HG02938 (cell line): Measurements from ENCODE around the gene CLDN22.

Experiments used
- ATAC-seq: cut with Tn5 transposase; IDR thresholded peaks from one replicate; pipeline ENCODE4 v1.9.1; 2021; ENCODE audit warnings: mild to moderate bottlenecking, moderate library complexity; ENCODE audit not compliant: unreplicated experiment

Gene CLDN22

GRCh38 chr4:183320211-183321059 lies at the start of gene CLDN22:
Gene CLDN22, minus strand, starts transcription at chr4:183320276. Its CDS starts 58 bp downstream, at chr4:183320218.
- no peak for ATAC-seq

GRCh38 chr4:183369073-183369472 lies 49.0 kb upstream of the CLDN22 start:
- no peak for ATAC-seq

- ATAC-seq, result no peak
Measured at GRCh38 chr4:183366206-183366835, 46.2 kb upstream of the CLDN22 start.

DNA sequence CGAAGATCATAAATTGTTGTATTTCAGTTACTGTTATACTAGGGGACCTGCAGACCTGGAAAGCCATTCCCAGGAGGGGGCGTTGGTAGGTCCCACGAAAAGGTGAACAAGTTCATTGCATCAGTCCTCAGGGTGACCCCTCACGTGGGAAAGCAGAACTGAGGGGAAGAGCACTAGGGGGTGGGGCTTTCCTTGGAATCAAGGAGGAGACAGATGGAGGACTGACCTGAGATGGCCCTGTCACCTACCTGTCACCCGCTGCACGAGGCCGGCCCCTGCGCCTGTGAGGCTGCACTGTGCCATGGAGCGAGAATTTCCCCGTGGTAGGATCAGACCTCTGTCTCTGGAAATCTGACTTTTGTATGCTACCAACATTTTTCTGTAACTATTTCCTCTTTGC lies 43.9 kb upstream of the CLDN22 start:
- ATAC-seq, result no peak

DNA sequence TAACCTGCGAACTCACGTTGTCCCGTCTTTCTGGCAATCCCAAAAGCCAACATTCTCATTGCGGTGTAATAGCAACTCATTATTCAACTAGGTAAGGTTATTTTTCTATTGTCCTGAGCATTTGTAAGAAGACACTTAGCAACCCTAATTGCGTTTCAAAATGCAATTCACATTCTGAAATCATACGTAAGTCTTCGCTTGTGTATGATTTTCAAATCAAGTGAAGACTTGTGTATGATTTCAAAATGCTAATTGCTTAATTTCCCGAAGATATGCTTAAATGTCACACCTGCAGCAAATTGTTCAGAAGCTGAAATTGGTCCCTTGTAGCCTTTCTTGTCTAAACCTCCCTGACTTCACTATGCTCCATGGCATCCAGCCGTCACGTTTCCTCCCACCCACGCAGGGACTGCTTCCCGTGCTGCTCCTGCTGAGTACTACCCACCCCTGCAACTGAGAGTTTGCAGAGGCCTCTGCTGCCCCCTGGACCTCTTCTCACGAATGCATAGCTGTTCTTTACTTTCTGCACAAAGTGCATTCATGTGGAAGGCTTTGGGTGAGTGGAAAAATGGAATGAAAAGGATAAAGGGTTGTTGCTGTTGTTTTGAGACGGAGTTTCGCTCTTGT lies 43.0 kb upstream of the CLDN22 start:
- no peak for ATAC-seq

- ATAC-seq, result no peak
Measured at GRCh38 chr4:183362036-183362435, 42.0 kb upstream of the CLDN22 start.

GRCh38 chr4:183360161-183360919 lies 40.3 kb upstream of the CLDN22 start:
- ATAC-seq, result no peak

DNA sequence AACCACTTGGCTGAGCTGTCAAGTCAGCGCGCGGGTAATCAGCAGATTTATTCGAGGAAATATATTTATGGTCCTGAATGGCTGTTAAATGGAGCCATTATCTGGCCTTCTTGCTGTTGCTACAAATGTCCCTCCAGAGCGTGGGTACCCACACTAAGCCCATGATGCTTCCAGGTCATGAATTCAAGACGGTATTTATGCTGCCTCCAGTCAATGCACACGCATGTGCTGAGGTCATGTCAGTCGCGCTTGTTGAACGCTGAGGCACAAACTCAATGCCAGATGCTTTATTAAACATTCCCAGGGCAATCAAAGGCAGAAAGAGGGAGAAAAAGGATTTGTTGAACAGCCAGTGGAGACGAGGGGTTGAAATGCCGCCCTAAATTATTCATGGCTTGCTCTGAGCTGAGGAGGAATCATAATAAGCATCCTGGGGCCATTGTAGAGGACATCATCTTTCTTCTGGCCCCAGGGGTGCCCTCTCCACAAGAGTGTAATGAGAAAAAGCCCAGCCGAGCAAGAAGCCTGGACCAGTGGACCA lies 38.2 kb upstream of the CLDN22 start:
- ATAC-seq, result no peak

DNA sequence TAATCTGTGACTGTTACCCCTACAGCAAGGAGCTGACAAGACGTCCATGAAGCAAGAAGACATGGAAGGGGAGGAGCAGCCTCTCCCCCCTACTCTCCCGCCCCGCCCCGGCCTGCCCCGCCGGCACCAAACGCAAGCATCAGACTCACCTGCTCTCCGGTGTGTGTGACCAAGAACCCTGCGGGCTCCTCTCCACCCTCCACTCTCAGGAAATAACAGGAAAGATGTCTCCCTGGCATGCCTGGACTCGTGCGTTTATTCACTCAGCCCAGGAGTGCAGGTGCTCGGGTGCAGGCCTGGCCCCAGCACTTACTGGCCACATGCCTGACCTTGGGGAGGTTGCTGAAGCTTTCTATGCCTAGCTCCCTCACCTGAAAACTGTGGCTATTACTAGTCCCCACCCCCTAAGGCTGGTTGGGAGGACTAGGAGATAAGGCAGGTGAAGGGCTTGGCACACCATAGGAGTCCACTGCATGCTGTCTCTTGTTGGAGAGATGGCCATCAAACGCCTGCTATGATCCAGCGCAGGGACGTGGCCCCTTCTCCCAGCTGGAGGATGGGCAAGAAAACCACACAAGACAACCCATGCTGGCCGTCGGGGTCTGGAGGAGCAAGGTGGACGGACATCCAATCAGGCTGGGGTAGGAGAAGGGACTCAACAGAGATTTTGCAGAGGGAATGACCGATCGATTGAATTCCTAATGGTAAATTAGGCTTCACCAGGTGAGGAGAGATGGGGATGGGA lies 37.0 kb upstream of the CLDN22 start:
- no peak for ATAC-seq

DNA sequence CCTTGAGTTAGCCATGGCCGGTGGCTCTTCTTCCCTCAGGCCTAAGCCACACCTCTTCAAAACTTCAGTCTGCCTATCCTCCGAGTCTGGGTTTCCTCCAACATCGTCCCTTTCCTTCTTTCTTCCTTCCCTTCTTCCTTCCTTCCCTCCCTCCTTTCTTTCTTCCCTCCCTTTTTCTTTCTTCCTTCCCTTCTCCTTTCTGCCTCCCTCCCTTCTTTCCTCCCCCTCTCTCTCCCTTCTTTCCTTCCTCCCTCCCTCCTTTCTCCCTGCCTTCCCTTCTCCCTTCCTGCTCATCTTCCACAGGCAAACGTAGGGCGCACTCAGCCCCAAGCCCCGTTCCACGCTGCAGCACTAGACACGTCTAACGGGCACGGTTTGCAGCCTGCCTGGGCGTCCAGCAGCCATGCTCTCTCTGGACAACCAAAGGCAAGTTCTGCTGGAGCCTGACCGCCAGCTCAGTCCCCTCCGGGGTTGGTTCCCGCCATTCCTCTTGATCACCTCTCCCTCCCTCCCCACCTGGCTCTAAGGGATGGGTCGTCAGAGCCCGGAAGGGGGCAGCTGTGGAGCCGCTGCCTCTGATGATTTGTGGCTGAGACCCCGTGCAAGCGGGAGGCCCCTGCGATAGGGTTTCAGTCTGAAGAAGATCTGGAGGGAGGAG lies 36.2 kb upstream of the CLDN22 start:
- ATAC-seq, result no peak

DNA sequence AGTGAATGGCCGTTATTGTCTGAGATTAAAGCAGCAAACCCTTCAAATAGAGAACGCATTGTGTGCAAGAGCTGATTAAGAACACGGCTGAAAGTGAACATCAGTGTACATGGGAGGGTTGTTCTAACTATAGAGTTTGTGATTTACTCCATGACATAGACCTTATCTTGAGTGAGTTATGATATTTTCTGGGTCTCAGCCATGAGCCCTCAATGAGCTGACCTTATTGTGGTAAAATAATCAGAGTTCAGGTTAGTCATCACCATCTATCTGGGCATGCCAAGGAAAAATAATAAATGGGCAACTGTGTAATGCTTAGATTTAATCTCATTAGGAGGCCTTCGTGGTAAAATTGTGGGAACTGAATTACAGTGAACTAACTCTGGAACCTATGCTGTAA lies 35.3 kb upstream of the CLDN22 start:
- ATAC-seq, result no peak

GRCh38 chr4:183354219-183354618 lies 34.1 kb upstream of the CLDN22 start:
- ATAC-seq, result no peak

DNA sequence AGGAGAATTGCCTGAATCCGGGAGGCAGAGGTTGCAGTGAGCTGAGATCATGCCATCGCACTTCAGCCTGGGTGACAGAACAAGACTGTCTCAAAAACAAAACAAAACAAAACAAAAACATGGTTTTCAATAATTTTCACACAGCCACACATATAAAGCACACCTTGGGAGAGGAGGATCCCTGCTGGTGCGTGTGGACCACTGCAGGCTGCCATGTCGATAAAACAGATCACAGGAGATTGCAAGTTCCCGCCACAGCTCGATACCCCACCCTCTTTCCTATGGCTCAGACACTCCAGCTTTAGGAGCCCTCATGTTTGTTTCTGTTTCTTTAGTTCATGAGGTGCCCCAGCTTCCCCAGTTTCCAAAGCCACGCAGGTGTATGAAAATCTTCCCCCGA lies 33.5 kb upstream of the CLDN22 start:
- ATAC-seq, result no peak

- no peak for ATAC-seq
Measured at GRCh38 chr4:183352546-183352945, 32.5 kb upstream of the CLDN22 start.

- no peak for ATAC-seq
Measured at GRCh38 chr4:183350317-183351071, 30.4 kb upstream of the CLDN22 start.

GRCh38 chr4:183349673-183350072 lies 29.6 kb upstream of the CLDN22 start:
- no peak for ATAC-seq

DNA sequence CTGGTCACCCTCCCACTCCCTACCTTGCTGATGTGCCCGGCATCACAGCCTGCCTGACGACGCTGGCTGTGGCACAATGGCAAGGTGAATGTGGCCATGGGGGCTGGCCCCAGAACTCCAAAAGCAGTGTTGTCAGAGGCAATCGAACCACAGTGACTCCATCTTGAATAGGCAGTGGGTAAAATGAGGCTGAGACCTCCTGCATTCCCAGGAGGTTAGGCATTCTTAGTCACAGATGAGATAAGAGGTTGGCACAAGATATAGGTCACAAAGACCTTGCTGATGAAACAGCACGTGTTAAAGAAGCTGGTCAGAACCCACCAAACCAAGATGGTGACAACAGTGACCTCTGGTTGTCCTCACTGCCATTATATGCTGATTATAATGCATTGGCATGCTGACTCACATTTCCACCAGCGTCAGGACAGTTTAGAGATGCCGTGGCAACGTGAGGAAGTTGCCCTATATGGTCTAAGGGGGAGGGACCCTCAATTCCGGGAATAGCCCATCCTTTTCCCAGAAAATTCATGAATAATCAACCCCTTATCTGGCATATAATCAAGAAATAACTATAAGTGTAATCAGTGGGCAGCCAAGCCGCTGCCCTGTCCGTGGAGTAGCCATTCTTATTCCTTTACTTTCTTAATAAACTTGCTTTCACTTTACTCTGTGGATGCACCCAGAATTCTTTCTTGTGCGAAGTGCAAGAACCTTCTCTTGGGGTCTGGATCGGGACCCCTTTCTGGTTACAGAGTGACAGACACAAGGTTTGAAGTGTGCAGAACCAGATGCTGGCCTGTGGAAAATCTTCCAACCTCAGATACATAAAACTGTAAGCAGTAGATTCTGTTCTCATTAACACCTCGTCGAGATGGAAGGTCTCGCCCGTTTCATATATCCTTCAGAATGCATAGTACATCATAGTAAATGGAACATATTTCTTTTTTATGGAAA lies 28.9 kb upstream of the CLDN22 start:
- no peak for ATAC-seq

GRCh38 chr4:183348136-183348535 lies 28.1 kb upstream of the CLDN22 start:
- ATAC-seq, result no peak
